NK-92 (cell line): Measurements from ENCODE around the gene DCX.

ENCODE experiments used
- DNase-seq: peaks from one replicate; lab custom pipeline; 2025; ENCODE audit not compliant: unreplicated experiment; lab: John Stamatoyannopoulos, UW

Gene DCX

GRCh38 chrX:111411983-111412382 is at the start of gene DCX:
TSS of gene DCX (minus strand) at chrX:111412192. CDS start at chrX:111410398, 1,794 bp downstream.
- no peak for DNase-seq

- no peak for DNase-seq
Observed at GRCh38 chrX:111460607-111461006, 48.6 kb upstream of the DCX start.

- DNase-seq = no peak
Observed at GRCh38 chrX:111447298-111447697, 35.3 kb upstream of the DCX start.

GRCh38 chrX:111445485-111445884 is 33.5 kb upstream of the DCX start:
- DNase-seq = no peak

- no peak for DNase-seq
Observed at GRCh38 chrX:111444881-111445280, 32.9 kb upstream of the DCX start.

GRCh38 chrX:111443946-111444345 is 32.0 kb upstream of the DCX start:
- DNase-seq = no peak

GRCh38 chrX:111442791-111443190 is 30.8 kb upstream of the DCX start:
- DNase-seq = no peak

GRCh38 chrX:111435469-111435868 is 23.5 kb upstream of the DCX start:
- no peak for DNase-seq

- DNase-seq = no peak
Observed at GRCh38 chrX:111431001-111431400, 19.0 kb upstream of the DCX start.

- no peak for DNase-seq
Observed at GRCh38 chrX:111411557-111411956, 435 bp downstream of the DCX start.

- DNase-seq = no peak
Observed at GRCh38 chrX:111410590-111411078, 1.4 kb downstream of the DCX start.

- no peak for DNase-seq
Observed at GRCh38 chrX:111409326-111409725, 2.7 kb downstream of the DCX start.

GRCh38 chrX:111407948-111408347 is 4.0 kb downstream of the DCX start:
- DNase-seq = no peak

GRCh38 chrX:111402344-111402743 is 9.6 kb downstream of the DCX start:
- no peak for DNase-seq

GRCh38 chrX:111395149-111395548 is 16.8 kb downstream of the DCX start:
- no peak for DNase-seq

- no peak for DNase-seq
Observed at GRCh38 chrX:111394569-111394968, 17.4 kb downstream of the DCX start.

- no peak for DNase-seq
Observed at GRCh38 chrX:111387470-111388070, 24.4 kb downstream of the DCX start.

GRCh38 chrX:111386615-111387233 is 25.3 kb downstream of the DCX start:
- DNase-seq = no peak

- no peak for DNase-seq
Observed at GRCh38 chrX:111386077-111386476, 25.9 kb downstream of the DCX start.

- no peak for DNase-seq
Observed at GRCh38 chrX:111382277-111382676, 29.7 kb downstream of the DCX start.

- no peak for DNase-seq
Observed at GRCh38 chrX:111376897-111377578, 35.0 kb downstream of the DCX start.

GRCh38 chrX:111376486-111376885 is 35.5 kb downstream of the DCX start:
- DNase-seq = no peak
